GM19468 (cell line): ENCODE data around the gene NTN1.

Source experiments
- ATAC-seq: cut with Tn5 transposase; IDR thresholded peaks from one replicate; pipeline ENCODE4 v1.9.1; 2021; ENCODE audit warnings: mild to moderate bottlenecking, moderate library complexity, moderate number of reproducible peaks; ENCODE audit not compliant: unreplicated experiment; ENCODE audit errors: extremely low read depth

The NTN1 gene

GRCh38 chr17:9115214-9116191, 94.2 kb downstream of the NTN1 start:
- no peak for ATAC-seq

- ATAC-seq = no peak
Observed at GRCh38 chr17:9116311-9116835, 95.1 kb downstream of the NTN1 start.

GRCh38 chr17:9116861-9117568, 95.7 kb downstream of the NTN1 start:
- ATAC-seq = no peak

GRCh38 chr17:9120471-9120870, 99.2 kb downstream of the NTN1 start:
- ATAC-seq = no peak

- ATAC-seq = no peak
Observed at GRCh38 chr17:9121186-9121820, 100.0 kb downstream of the NTN1 start.

- no peak for ATAC-seq
Observed at GRCh38 chr17:9123594-9124553, 102.6 kb downstream of the NTN1 start.

- ATAC-seq = no peak
Observed at GRCh38 chr17:9124554-9124935, 103.2 kb downstream of the NTN1 start.

- ATAC-seq = no peak
Observed at GRCh38 chr17:9125722-9126121, 104.4 kb downstream of the NTN1 start.

GRCh38 chr17:9127340-9127739, 106.0 kb downstream of the NTN1 start:
- no peak for ATAC-seq

- ATAC-seq = no peak
Observed at GRCh38 chr17:9131371-9131770, 110.1 kb downstream of the NTN1 start.

- no peak for ATAC-seq
Observed at GRCh38 chr17:9132291-9132690, 111.0 kb downstream of the NTN1 start.

GRCh38 chr17:9132944-9133610, 111.8 kb downstream of the NTN1 start:
- no peak for ATAC-seq

- ATAC-seq = no peak
Observed at GRCh38 chr17:9138161-9138717, 116.9 kb downstream of the NTN1 start.

GRCh38 chr17:9139695-9140094, 118.4 kb downstream of the NTN1 start:
- no peak for ATAC-seq

- no peak for ATAC-seq
Observed at GRCh38 chr17:9140550-9141424, 119.5 kb downstream of the NTN1 start.

GRCh38 chr17:9141425-9141753, 120.1 kb downstream of the NTN1 start:
- ATAC-seq = no peak

- no peak for ATAC-seq
Observed at GRCh38 chr17:9142772-9143494, 121.6 kb downstream of the NTN1 start.
